OCI-LY3 (cell line): Measurements from ENCODE around the gene EPAS1.
A peak's percentile ranks its signal among the peaks of the same experiment; 100 is the strongest.

ENCODE experiments used
- H2AFZ ChIP-seq: fragments of 200-600, 300-600 bp; shearing (Covaris generic); 2 replicates; pipeline ENCODE4 v1.6.0; 2014; ENCODE audit warnings: antibody characterized with exemption, low read depth, low read length
- H3K27ac ChIP-seq: fragments of 200-600, 300-600 bp; sonication (generic); 2 replicates; pipeline ENCODE4 v1.5.1; 2014; ENCODE audit warnings: mild to moderate bottlenecking, low read length, moderate library complexity, mixed read lengths
- H3K27me3 ChIP-seq: fragments of 200-600, 300-600 bp; sonication (generic); 2 replicates; pipeline ENCODE4 v1.6.1; 2014; ENCODE audit warnings: low read depth, low read length, mixed read lengths
- H3K36me3 ChIP-seq: fragments of 200-600, 300-600 bp; sonication (generic); replicated peaks from 2 replicates; pipeline ENCODE3; 2014; ENCODE audit warnings: low read depth, low read length, mixed read lengths
- H3K4me1 ChIP-seq: fragments of 300-600, 200-600 bp; sonication (generic); 2 replicates; pipeline ENCODE4 v1.6.1; 2014; ENCODE audit warnings: low read length, mixed read lengths
- H3K4me2 ChIP-seq: fragments of 200-600, 300-600 bp; sonication (generic); 2 replicates; pipeline ENCODE4 v1.6.1; 2014; ENCODE audit warnings: low read length, mixed read lengths
- H3K4me3 ChIP-seq: fragments of 300-600, 200-600 bp; sonication (generic); 2 replicates; pipeline ENCODE4 v1.5.1; 2014; ENCODE audit warnings: antibody characterized with exemption, mild to moderate bottlenecking, low read length, moderate library complexity
- H3K79me2 ChIP-seq: fragments of 300-600, 200-600 bp; shearing (Covaris generic); 2 replicates; pipeline ENCODE4 v1.6.1; 2014; ENCODE audit warnings: mild to moderate bottlenecking, low read length, mixed read lengths
- H3K9ac ChIP-seq: fragments of 300-600, 200-600 bp; shearing (Covaris generic); 2 replicates; pipeline ENCODE4 v1.6.0; 2014; ENCODE audit warnings: mild to moderate bottlenecking, low read length, moderate library complexity
- H3K9me3 ChIP-seq: fragments of 200-600, 300-600 bp; shearing (Covaris generic); 2 replicates; pipeline ENCODE4 v1.6.1; 2014; ENCODE audit warnings: low read length, mixed read lengths; ENCODE audit not compliant: insufficient read depth
- H4K20me1 ChIP-seq: fragments of 200-600, 300-600 bp; sonication (generic); 2 replicates; pipeline ENCODE4 v1.6.1; 2016; ENCODE audit warnings: low read length, mixed read lengths; ENCODE audit not compliant: insufficient read depth
- CTCF ChIP-seq: fragments of 200-600, 300-600 bp; sonication (generic); IDR thresholded peaks from 2 replicates; pipeline ENCODE4 v1.5.1; 2014; ENCODE audit warnings: antibody characterized with exemption, low read length, low read depth
- EZH2phosphoT487 ChIP-seq: fragments of 200-600 bp; shearing (Covaris generic); IDR thresholded peaks from 2 replicates; pipeline ENCODE4 v1.6.1; 2018; ENCODE audit warnings: antibody characterized with exemption, mixed run types, low read depth

EPAS1 gene

GRCh38 chr2:46290078-46290477, 7.1 kb upstream of the EPAS1 start:
- Histone ChIP-seq H3K9ac (no peak overlapping the region), H3K4me2 (no peak overlapping the region), H4K20me1 (no peaks in the 10 kb centered on the region), H3K27me3 (no peaks in the 10 kb centered on the region), H3K4me3 (no peak overlapping the region), H3K79me2 (no peaks in the 10 kb centered on the region), H3K27ac (no peak overlapping the region), H3K36me3 (no peaks in the 10 kb centered on the region), H3K9me3 (no peaks in the 10 kb centered on the region), H3K4me1 (no peaks in the 10 kb centered on the region), H2AFZ (no peak overlapping the region)
- TF ChIP-seq CTCF = no peak
- TF ChIP-seq EZH2phosphoT487 = no peak

GRCh38 chr2:46293466-46293865, 3.7 kb upstream of the EPAS1 start:
- no peaks in the 10 kb centered on the region for H3K27me3 ChIP-seq
- H2AFZ ChIP-seq = no peak overlapping the region
- TF ChIP-seq CTCF (no peak), EZH2phosphoT487 (no peak)
- H3K4me3 ChIP-seq = no peak overlapping the region
- H3K9ac ChIP-seq = no peak overlapping the region
- H3K4me1 ChIP-seq = no peaks in the 10 kb centered on the region
- no peaks in the 10 kb centered on the region for H3K36me3 ChIP-seq
- no peaks in the 10 kb centered on the region for H3K9me3 ChIP-seq
- H4K20me1 ChIP-seq = no peaks in the 10 kb centered on the region
- no peak overlapping the region for H3K27ac ChIP-seq
- H3K79me2 ChIP-seq = no peaks in the 10 kb centered on the region
- H3K4me2 ChIP-seq = no peak overlapping the region

DNA sequence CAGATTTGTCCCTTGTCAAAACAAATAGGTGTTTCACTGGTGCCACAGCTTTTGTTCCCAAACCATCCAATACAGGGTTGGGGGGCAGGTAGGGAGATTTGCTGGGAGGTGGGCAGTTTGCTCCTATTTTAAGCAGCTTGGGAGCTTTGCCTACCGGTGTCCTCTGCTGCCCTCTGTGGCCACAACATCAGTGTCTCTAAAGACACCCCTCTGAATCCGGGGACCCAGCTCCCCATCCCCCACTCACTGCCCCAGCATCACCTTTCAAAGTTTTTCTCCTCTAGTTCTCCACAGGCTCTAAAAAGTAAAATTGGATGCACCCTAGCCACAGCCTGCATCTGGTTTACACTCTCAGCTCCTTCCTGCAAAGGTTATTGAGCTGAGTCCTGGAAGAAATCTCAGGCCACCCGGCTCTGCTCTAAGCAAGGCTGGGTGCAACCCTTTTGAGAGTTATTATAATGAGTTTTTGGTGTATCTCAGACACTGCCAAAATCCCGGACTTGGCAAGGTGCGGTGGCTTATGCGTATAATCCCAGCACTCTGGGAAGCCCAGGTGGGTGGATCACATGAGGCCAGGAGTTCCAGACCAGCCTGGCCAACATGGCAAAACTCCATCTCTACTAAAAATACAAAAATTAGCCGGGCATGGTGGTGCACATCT, 2.9 kb upstream of the EPAS1 start:
- H3K9me3 ChIP-seq = no peaks in the 10 kb centered on the region
- H4K20me1 ChIP-seq = no peaks in the 10 kb centered on the region
- H2AFZ ChIP-seq = no peak overlapping the region
- no peak overlapping the region for H3K4me2 ChIP-seq
- no peaks in the 10 kb centered on the region for H3K27me3 ChIP-seq
- H3K36me3 ChIP-seq = no peaks in the 10 kb centered on the region
- H3K9ac ChIP-seq = no peak overlapping the region
- H3K79me2 ChIP-seq = no peaks in the 10 kb centered on the region
- no peak overlapping the region for H3K4me3 ChIP-seq
- TF ChIP-seq EZH2phosphoT487 (no peak), CTCF (peak; percentile 51)
- H3K4me1 ChIP-seq = no peaks in the 10 kb centered on the region
- H3K27ac ChIP-seq = no peak overlapping the region

GRCh38 chr2:46296216-46296839, 879 bp upstream of the EPAS1 start:
- Histone ChIP-seq H3K36me3 (no peaks in the 10 kb centered on the region), H4K20me1 (no peaks in the 10 kb centered on the region), H3K4me2 (no peak overlapping the region), H3K4me1 (no peaks in the 10 kb centered on the region), H3K9ac (no peak overlapping the region), H3K4me3 (no peak overlapping the region), H2AFZ (no peak overlapping the region), H3K27me3 (0 out of 2 replicates have a peak, but pooled peaks cover 3% of the 10 kb centered on the region), H3K9me3 (no peaks in the 10 kb centered on the region), H3K79me2 (no peaks in the 10 kb centered on the region), H3K27ac (no peak overlapping the region)
- no peak for TF ChIP-seq EZH2phosphoT487
- no peak for TF ChIP-seq CTCF
